HG02840 (cell line): ENCODE results near the gene FAM174B.

Experiments
- ATAC-seq: cut with Tn5 transposase; IDR thresholded peaks from one replicate; pipeline ENCODE4 v1.9.1; 2021; ENCODE audit warnings: mild to moderate bottlenecking, moderate library complexity, moderate number of reproducible peaks; ENCODE audit not compliant: unreplicated experiment, low FRiP score

The FAM174B gene

DNA sequence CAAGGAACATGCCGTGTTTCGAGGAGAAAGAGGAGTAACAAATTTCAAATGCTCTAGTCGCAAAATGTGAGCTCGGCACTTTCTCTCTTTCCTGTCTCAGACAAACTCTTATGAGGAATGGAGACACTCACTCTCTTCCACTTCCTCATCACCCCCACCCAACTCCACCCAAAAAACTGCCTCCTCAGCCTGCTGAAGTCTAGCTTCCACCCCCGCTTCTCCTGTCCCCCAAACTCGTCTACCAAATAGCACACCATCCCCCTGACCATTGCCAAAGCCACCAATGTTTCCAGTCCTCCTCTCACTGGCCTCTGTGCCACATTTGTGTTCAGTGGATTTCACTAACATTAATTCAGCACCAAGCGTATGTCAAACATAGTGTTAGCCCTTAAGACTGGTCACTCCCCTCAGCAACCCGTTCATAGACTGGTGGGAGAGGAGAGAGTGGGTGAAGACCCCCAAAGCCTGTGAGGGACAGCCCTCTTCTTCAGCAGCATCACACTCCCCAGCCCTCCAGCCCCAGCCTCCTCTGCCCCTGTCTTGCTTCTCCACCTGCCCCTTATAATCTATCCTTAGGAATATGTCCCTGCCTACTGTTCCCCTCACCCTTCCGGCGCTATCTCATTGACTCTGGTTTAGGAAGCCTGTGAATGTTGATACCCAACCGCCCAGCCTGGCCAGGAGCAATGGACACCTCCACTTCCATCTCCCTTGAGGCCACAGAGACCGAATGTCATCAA is 77.3 kb downstream of the FAM174B start:
- no peak for ATAC-seq

DNA sequence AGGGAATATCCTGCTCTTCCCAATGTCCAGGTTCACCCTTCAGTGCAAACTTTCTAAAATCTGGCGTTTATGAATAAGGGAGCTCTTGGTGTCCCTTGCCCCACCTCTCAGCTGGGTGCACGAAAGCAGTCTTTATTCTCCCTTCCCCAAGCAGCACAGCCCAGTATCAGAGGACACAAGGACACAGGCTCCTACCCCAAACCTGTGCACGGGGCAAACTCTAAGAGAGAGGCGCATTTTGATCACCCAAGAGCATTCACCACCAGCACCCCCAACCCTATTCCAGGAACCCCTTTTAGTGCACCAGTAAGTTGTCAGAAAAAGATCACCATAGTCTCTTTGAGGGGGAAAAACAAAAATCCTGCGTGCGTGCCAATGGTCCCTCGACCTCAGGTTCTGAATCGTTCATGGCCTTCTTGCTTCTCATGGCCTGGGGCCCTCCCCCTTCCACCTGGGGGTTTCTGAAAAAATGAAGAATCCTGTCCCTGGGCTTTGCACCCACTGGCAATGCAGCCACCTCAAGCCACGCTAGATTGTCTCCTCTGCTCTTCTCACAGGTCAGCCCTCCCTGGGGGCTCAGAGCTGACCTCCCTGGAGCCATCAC is 78.9 kb downstream of the FAM174B start:
- no peak for ATAC-seq

GRCh38 chr15:92574566-92574965 is 81.0 kb downstream of the FAM174B start:
- ATAC-seq: no peak

DNA sequence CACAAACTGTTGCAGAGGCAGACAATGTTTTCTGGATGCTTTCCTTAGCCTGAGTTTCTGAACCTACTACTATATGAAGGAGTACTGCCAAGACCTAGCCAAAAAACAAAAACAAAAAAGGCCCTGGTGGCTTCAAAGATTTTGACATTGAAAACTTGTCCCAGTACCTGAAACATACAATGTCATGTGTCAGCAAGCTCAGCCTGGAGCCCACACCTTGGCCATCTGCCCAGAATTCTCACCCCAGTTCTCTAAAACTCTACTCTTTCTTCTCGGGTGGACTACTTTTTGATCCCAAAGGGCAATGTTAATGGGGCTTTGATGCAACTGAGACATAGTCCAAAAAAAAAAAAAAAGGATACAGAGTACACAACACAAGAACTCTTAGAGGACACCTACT is 81.4 kb downstream of the FAM174B start:
- no peak for ATAC-seq

DNA sequence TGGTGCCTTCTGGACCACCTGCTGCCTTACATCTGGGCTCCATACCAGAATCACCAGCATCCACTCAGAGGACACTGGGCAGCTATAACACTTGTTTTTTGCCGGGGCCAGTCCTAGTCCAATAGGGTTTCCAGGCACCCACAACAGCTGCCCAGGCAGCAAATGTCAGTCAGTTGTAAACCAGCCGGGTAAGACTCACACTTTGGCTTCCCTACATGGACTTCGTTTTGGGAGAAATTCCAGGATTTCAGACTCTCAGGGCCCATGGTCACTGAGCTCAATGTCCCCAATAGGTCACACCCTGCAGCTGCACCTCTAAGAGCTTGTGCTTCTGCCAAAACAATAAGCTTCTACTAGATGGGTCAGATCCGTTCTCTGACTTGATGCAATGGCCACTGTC is 83.8 kb downstream of the FAM174B start:
- no peak for ATAC-seq

DNA sequence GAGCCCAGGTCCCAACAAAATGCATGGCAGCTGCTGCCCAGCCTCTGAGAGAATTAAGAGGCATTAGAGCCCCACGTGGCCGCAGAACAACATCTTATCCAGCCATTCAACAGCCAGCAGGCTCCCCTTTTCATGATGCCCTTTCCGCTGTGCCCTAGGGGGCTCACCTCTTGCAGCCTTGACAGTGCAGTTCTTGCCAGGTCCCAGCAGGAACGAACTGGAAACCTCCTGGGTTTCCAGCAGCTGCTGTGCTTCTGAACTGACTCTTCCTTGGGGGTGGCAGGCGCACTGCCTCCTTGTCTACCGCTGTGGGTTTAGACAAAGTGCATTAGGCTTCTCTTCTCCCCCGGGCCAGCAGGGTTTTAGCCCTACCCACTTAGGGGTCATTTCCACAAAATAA is 85.2 kb downstream of the FAM174B start:
- ATAC-seq: no peak

GRCh38 chr15:92569778-92570177 is 85.8 kb downstream of the FAM174B start:
- ATAC-seq: no peak
